GM19238 (cell line): ENCODE results near the gene LHFPL2.
"Not testable (repeated sequence)": the region's sequence is repeated elsewhere in the genome, so short reads cannot be mapped to it uniquely, and the experiment has no call there.

ENCODE experiments used
- DNase-seq: peaks from one replicate; pipeline ENCODE4 v3.0.0; 2011; ENCODE audit warnings: low spot score; ENCODE audit not compliant: insufficient read length

The LHFPL2 gene

GRCh38 chr5:78648359-78649210 lies at the start of gene LHFPL2:
LHFPL2 (minus strand) TSS chr5:78648772; CDS start chr5:78510213, 138,559 bp downstream.
- peak; percentile 75 for DNase-seq

GRCh38 chr5:78696637-78697036 lies 48.1 kb upstream of the LHFPL2 start:
- no peak for DNase-seq

GRCh38 chr5:78696052-78696451 lies 47.5 kb upstream of the LHFPL2 start:
- not testable (repeated sequence) for DNase-seq

- no peak for DNase-seq
These were observed 44.8 kb upstream of the LHFPL2 start for GRCh38 chr5:78693339-78693738.

- DNase-seq, result no peak
These were observed 42.8 kb upstream of the LHFPL2 start for GRCh38 chr5:78691084-78691960.

- no peak for DNase-seq
These were observed 41.8 kb upstream of the LHFPL2 start for GRCh38 chr5:78690253-78690972.

GRCh38 chr5:78689540-78690252 lies 41.1 kb upstream of the LHFPL2 start:
- no peak for DNase-seq

- DNase-seq, result not testable (repeated sequence)
These were observed 38.9 kb upstream of the LHFPL2 start for GRCh38 chr5:78687514-78687913.

GRCh38 chr5:78683905-78684304 lies 35.3 kb upstream of the LHFPL2 start:
- DNase-seq, result not testable (repeated sequence)

GRCh38 chr5:78679905-78680304 lies 31.3 kb upstream of the LHFPL2 start:
- no peak for DNase-seq

- DNase-seq, result no peak
These were observed 29.5 kb upstream of the LHFPL2 start for GRCh38 chr5:78677777-78678668.

GRCh38 chr5:78675956-78676730 lies 27.6 kb upstream of the LHFPL2 start:
- DNase-seq, result no peak

GRCh38 chr5:78673827-78674226 lies 25.3 kb upstream of the LHFPL2 start:
- not testable (repeated sequence) for DNase-seq

- no peak for DNase-seq
These were observed 23.6 kb upstream of the LHFPL2 start for GRCh38 chr5:78672154-78672553.

GRCh38 chr5:78671609-78672008 lies 23.0 kb upstream of the LHFPL2 start:
- no peak for DNase-seq

GRCh38 chr5:78670701-78671269 lies 22.2 kb upstream of the LHFPL2 start:
- no peak for DNase-seq

GRCh38 chr5:78669331-78669730 lies 20.8 kb upstream of the LHFPL2 start:
- no peak for DNase-seq

GRCh38 chr5:78667461-78668103 lies 19.0 kb upstream of the LHFPL2 start:
- no peak for DNase-seq
